Measurements from ENCODE around the gene CRYL1.
"Not testable (repeated sequence)": the region's sequence is repeated elsewhere in the genome, so short reads cannot be mapped to it uniquely, and the experiment has no call there.

The CRYL1 gene

DNA sequence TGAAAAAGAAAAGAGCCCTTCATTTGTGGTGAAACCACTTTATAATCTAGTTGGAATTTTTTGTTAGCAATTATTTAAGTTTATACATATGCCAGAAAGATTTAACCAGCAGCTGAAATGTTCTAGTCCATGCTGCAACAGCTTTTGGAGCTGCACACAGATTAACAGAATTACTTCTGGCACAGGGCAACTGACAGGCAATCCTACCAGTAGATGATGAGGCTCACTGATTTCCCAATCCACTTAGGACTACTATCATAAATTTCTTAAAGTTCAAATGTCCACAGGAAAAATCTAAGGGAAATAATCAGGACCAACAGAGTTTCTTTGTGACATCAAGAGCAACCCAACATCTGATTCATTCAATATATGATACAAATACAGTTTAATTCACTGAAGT lies 78.8 kb downstream of the CRYL1 start:
- DNase-seq = no peak

DNA sequence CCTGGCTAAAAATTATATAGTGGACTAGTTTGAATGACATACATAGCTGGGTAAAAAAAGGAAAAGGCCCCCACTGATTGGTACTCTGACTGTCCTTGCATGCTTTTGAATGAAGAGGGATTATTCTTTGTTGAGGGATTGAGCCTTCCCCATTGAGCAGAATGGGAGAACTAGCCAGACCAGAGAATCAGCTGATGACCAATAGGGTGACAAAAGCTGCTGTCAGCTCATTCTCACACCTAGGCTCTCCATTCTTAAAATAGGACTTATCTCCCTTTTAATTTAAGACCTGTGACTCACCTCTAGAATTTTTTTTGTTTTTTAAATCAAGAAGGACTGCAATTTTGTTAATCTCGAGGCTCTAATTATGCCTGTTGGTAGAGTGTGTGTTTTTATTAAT lies 79.3 kb downstream of the CRYL1 start:
- DNase-seq = no peak

- DNase-seq = no peak
Observed at GRCh38 chr13:20442798-20443381, 82.8 kb downstream of the CRYL1 start.

DNA sequence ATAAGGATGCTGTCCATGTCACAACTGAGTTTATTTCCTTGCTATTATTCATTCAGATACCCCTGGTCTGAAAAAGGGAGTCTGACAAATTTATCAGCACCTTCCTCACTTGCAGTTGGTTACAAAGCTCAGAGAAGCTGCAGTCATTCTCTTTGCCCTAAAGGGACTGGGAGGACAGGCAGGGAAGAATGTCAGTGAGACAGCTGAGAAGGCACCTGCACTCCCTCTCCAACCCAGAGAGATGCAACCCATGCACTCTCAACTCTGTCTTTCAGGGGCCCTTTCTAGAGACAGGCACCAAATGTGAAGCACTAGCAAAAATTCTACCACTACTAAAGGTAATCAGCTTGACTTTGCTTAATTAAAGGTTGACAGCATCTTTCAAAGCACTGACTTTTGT lies 83.3 kb downstream of the CRYL1 start:
- DNase-seq = no peak

DNA sequence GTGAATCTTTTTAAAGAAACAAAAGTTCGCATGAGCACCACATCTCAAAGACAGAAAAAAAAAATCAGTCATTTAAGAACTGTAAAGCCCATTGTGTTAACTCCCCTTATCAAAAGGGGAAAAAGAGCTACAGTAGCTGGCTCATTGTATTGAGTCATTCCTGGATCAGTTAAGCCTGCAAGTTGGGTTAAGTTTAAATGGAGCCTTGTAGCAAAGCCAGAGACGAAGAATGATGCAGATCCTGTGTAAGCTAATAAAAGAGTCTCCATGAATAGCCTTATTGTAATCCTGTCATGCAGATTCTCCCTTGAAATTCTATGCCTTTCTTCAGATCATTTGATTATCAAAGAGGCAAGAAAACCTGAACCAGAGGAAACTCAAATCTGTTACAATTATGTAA lies 83.8 kb downstream of the CRYL1 start:
- no peak for DNase-seq

DNA sequence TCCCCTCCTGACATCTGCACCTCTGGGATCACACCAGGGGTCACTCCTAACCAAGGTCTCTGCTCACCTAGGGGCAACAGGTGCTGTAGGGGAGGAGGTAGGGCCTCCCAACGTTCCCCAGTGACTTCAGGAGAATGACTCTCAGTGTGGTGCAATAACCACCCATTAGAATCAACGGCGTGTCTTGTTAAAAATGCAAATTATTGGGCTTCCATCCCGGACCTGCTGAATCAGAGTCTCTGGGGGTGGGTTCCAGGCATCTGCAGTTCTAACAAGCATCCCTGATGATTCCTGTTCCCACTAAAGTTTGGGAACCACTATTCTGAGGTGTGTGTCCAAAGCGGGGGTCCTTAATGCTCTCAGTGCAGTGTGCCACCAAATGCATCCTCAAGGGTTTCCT lies 84.6 kb downstream of the CRYL1 start:
- no peak for DNase-seq

DNA sequence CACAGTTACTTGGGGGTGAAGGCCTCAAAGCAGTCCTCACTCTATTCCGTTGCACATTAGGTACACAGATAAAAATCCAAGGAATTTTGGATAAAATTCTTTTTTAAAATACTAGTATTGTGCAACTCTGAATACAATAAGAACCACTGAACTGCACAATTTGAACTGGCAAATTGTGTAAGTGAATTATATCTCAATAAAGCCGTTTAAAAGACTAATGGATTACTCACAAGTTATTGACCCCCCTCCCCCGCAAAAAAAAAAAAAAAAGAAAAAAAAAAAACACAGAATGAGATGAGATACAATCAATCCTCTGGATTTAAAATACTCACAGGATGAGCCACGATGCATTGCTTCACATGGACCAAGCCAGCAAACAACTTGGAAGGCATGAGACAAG lies 86.4 kb downstream of the CRYL1 start:
- no peak for DNase-seq

DNA sequence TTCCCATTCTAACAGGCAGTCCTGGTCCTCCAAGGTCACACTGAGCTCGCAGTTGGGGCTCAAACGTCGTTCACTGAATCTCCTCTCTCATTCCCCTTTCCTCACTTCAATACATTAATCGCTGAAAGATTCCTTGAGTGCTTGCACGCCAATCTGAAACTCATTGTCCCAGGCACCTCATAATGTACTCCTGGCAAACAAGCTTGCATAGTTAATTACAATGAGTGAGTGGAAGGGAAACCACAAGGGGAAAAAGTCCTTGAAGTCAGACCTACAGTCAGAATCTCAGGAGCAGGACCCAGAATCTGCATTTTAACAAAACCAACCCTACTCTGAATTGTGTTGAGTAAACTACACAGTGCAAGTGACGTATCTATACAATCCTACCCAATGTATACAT lies 86.9 kb downstream of the CRYL1 start:
- DNase-seq = no peak

- no peak for DNase-seq
Observed at GRCh38 chr13:20436505-20436904, 89.2 kb downstream of the CRYL1 start.

DNA sequence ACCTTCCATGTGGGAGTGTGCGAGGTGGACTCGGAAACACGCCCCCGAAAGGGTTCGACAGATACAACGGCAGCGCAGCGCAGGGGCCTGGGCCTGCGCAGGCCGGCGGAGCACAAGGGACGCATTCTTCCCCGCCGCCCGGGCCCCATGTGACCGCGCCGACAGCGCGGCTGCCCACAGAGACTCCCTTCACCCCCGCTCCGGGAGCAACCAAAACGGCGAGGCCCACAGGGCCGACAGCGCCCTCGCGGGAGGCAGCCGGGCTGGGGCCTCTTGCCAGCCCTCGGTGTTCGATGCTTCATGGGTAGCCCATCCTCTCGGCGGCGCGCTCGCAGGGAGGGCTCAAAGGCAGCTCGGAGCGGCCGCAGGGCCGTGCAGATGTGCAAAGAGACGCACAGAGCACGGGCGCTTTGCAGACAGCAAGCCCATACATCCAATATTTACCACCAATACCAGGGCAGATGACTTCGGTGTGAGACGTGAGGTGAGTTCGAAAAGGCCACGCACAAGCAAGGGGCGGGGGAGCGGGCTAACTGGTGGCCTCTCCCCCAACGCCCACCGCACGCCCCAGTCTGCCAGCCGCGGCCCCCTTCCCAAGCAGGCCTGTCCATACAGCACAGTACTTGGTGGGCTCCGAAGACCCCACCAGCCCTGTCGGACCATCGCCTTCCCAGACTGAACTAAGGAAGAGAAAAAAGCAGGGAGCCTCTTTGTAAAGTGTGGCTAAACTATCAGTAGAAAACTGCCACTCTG lies 89.9 kb downstream of the CRYL1 start:
- no peak for DNase-seq

GRCh38 chr13:20434210-20434609 lies 91.4 kb downstream of the CRYL1 start:
- not testable (repeated sequence) for DNase-seq

DNA sequence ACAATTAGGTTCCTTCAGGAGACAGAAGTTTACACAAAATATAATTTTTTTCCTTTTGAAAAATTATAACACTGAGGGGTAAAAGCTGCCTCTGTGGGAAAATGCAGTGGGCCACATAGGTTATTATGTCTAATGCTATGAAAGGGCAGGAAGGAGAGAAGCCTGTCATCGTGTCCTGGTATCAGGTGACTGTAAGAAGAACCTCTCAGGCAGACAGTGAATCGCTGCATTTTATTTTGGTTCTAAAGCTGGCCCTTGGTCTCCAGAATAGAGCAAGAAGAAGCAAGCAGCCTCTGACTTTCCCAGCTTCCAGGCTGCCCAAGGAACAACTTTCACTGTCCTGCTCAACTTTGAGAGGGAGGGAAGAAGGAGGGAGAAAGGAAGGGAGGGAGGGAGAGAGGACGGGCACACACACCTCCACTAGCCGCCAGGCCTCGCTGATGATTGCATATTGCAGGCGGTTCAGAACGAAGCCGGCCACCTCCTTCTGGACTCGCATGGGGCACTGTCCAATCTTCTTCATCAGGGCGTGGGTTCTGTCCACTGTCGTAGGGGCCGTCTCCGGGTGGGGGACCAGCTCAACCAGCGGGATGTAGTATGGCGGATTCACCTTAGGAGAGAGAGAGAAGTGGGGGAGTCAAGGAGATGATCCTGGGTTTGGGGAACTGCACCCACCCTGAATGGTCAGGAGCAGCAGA lies 93.8 kb downstream of the CRYL1 start:
- no peak for DNase-seq

DNA sequence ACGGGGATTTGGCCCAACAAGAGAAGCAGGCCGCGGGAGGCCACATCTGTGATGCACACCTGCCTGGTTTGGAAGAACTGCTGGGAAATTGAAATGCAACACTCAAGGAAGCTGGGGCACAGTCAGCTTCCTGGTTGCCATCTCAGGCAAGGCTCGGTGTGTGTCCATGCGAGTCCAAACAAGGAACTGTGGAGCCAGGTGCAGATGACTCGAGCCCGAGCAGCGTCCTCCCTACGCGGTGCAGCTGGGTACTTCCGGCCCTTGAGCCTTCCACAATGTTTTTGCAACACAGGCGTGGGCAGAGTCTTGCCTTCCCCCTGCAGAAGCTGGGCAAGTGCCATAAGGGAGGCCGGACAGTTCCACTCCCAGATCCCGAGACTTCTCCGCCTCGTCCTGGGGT lies 94.6 kb downstream of the CRYL1 start:
- no peak for DNase-seq

GRCh38 chr13:20430296-20430695 lies 95.4 kb downstream of the CRYL1 start:
- DNase-seq = no peak

- DNase-seq = no peak
Observed at GRCh38 chr13:20429682-20430081, 96.0 kb downstream of the CRYL1 start.

DNA sequence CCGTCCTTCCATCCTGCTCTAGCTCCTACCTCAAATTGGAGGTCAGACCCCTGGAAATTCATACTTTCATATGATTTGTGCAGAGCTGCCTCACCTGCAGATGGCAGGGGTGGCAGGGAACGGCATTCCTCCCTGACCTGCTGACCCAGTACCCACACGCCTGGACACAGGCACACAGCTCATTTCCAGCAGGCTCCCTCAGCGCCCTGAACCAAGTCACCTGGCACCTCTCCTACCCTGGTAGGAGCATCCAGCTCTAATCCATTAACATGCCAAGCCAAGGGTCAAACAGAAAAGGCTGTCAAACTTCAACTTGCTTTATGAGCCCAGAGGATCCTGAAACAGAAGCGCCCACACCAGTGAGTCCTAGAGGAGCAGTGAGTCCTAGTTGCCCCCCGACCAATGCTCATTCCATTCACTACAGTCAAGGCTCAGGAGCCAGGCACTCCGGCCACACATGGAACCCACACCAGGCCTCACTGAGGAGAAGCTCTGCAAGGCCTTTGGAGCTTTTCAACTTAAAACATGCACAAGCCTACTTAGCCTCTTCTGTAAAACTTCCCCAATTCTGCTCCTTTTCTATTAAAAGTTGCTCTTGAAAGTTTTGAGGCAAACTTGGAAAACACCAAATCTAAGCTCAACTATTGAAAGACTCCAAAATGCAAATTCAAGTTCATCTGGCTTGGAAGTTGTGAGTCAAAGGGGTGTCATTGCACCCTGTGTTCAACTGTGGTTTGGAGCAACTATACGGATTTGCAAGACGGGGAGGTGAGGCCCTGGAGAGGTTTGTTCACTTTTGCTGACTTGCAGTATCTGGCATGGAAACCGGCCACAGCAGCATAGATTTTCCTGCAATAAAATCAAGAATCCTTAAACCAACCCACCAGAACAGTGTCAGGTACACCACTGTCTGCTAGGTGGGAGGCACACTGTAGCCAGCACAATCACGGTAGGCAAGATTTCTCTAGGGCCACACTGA lies 96.7 kb downstream of the CRYL1 start:
- no peak for DNase-seq

DNA sequence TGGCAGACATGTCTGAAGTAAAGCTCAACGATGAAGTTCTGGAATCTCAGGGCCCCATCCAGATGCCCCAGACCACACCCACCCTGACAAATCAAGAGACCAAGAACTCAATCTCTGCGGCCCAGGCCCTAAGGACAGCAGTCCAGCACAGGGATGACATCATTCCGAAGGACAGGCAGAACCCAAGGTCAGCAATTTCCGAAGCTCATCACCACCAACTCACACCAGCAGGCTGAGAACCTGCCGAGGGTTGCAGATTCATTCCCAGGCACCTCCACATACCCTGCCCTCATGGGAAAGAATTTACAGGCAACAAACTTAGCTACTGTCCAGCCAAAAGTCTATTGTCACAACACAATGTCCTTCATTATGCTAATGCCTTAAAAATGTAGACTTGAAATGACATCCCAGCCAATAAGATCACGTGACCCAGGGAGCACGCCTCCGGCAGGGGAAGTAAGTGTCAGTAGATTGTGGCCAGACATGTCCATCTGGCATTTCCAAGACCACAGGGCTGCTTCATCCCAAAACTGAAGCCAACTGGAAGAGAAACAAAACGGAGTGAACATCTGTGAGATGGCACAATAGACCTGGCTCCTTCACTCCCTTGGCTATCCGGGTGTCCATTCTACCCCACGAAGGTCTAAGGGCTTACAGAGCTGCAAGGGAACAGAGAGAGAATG lies 98.8 kb downstream of the CRYL1 start:
- no peak for DNase-seq

DNA sequence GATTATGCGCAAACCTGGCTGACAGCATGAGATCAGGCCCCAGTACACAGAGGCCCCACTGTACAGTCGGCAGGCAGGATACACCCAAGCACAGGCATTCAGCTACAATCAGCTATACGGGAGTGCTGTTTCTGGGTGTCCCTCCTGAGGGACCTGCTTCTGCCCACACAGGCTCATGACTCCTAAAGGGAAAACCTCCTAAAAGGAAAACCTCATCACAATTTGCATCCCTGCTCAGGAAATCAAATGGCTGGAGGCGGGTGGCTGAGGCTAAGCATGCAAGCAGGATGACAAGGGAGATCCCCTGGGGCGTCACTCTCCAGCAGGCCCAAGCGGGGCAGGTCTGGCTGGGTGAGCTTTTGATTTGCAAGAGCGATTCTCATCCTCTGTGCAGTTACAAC lies 99.8 kb downstream of the CRYL1 start:
- DNase-seq = no peak

DNA sequence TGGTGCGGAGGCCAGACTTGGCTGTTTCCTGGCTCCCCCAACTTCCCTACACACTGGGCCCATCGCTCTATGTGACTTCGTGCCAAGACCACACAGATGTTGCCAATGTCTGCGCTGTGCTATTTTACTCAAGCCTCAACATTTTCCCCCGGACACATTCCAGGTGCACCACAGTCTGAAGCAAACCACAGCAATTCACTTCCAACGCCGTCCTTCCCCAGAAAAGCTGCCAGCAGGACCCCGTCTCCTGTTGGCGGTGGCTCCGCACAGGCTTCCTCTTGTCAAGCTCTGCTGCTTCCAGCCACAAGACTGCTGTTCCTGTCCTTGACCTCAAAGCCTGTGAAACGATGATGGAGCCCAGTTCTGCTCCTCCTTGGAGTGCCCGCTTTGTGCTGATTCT lies 100.7 kb downstream of the CRYL1 start:
- DNase-seq = no peak

- no peak for DNase-seq
Observed at GRCh38 chr13:20424559-20424852, 101.2 kb downstream of the CRYL1 start.

DNA sequence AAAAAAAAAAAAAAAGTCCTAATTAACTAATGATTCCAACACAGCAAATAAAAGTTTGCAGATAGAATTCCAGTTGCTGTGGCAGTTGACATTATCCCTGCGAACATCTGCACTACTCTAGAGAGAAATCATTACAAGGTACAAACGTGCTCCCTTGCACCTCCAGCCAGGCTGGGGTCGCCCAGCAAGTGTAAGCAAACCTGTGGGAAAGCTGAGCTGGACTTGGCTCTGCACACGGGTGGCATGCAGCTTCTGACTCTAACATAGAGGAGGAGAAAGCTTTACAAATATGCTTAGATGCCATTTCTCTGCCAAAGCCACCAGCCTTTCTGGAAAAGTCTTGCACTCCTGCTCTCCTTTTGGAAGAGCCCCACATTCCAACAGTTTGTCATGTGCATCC lies 103.3 kb downstream of the CRYL1 start:
- DNase-seq = no peak

DNA sequence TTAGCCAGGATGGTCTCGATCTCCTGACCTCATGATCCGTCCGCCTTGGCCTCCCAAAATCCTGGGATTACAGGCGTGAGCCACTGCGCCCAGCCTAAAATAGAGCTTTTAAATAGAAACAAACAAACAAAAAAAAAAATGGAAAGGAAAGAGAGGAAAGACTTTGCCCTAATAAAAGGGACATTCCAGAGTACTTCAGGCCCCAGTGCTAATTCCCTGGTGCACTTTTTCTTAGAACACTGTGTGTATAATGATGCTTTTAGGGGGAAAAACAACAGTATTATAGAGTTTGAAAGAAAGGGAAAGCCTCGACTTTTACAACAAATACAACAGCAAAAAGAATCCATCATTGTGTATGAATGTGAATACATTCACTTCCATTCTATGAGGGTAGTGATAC lies 104.7 kb downstream of the CRYL1 start:
- DNase-seq = no peak

DNA sequence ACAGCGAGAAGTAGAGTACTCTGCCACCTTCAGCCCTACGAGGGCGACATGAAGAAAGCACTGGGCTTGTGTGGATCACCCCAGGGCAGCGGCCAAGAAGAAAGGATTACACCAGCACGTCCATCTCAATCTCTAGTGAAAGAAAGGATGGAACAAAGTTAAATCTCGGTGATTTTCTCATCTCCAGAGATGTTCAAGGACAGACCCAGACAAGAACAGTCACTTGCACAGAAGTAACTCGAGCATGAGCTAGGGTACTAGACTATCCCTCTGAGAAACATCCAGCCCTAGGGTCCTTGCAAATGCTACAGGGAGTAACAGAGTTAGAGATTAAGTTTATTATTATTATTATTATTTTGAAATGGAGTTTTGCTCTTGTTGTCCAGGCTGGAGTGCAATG lies 106.7 kb downstream of the CRYL1 start:
- DNase-seq = no peak
